ENCODE data around the gene FLNB.

- TF ChIP-seq EZH2 (IDR thresholded peaks at IDR 0.05; ENCODE audit: borderline replicate concordance, low read length) (no peak), CTCF (conservative IDR thresholded peaks at IDR 0.05 in 1 of 2, IDR thresholded peaks at IDR 0.05 in 1 of 2; ENCODE audit: extremely low read depth in 1 of 2, insufficient read depth in 1 of 2, low read depth in 1 of 2, low read length in 2 of 2) (no peak)
Observed at GRCh38 chr3:58016710-58017109, 8.5 kb downstream of the FLNB start.

Data from mammary epithelial cell (primary cell).